Body of pancreas (tissue), 4 donors: ENCODE measurements around the gene TMEM101.
"Not testable (repeated sequence)": the region's sequence is repeated elsewhere in the genome, so short reads cannot be mapped to it uniquely, and the experiment has no call there.

Experiments used
- POLR2A ChIP-seq, 3 donors: fragments of 450-650 bp; IDR thresholded peaks; one replicate each; pipeline ENCODE4 v1.6.1; 2016; ENCODE audit warnings: antibody characterized with exemption in 3 of 3, mild to moderate bottlenecking in 2 of 3
- TF ChIP-seq, protein P1 (sequence below), 7 experiments: fragments of 450-650 bp in 4 of 7; fragments of 200-600 bp in 3 of 7; sonication (generic) in 3 of 7; IDR thresholded peaks; one replicate each; pipeline ENCODE4 v1.5.1; 2016 to 2019; ENCODE audit warnings: antibody characterized with exemption in 7 of 7

DNA sequence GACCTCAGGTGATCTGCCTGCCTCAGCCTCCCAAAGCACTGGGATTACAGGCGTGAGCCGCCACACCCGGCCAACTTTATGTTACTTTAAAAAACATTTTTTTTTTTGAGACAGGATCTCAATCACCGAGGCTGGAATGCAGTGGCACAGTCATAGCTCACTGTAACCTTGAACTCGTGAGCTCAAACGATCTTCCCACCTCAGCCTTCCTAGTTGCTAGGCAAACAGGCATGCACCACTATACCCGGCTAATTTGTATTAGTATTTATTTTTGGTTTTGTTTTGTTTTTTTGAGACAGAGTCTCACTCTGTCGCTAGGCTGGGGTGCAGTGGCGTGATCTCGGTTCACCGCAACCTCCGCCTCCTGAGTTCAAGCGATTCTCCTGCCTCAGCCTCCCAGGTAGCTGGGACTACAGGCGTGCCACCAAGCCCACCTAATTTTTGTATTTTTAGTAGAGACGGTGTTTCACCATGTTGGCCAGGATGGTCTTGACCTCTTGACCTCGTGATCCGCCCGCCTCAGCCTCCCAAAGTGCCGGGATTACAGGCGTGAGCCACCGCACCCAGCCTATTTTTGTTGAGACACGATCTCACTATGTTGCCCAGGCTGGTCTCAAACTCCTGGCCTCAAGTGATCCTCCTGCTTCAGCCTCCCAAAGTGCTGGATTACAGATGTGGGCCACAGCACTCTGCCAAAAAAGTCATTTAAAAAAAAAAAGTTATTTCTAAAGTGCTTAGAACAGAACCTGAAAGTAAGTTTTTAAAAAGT, 42.1 kb downstream of the TMEM101 start:
- TF ChIP-seq, protein P1, sequence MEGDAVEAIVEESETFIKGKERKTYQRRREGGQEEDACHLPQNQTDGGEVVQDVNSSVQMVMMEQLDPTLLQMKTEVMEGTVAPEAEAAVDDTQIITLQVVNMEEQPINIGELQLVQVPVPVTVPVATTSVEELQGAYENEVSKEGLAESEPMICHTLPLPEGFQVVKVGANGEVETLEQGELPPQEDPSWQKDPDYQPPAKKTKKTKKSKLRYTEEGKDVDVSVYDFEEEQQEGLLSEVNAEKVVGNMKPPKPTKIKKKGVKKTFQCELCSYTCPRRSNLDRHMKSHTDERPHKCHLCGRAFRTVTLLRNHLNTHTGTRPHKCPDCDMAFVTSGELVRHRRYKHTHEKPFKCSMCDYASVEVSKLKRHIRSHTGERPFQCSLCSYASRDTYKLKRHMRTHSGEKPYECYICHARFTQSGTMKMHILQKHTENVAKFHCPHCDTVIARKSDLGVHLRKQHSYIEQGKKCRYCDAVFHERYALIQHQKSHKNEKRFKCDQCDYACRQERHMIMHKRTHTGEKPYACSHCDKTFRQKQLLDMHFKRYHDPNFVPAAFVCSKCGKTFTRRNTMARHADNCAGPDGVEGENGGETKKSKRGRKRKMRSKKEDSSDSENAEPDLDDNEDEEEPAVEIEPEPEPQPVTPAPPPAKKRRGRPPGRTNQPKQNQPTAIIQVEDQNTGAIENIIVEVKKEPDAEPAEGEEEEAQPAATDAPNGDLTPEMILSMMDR (IDR thresholded peaks at IDR 0.05), result not testable (repeated sequence)
- not testable (repeated sequence) for TF ChIP-seq POLR2A (IDR thresholded peaks at IDR 0.05)
